Glomerular visceral epithelial cell (primary cell): Measurements from ENCODE around the gene SDCCAG8.
A peak's percentile ranks its signal among the peaks of the same experiment; 100 is the strongest.
"Not testable (repeated sequence)": the region's sequence is repeated elsewhere in the genome, so short reads cannot be mapped to it uniquely, and the experiment has no call there.

Source experiments
- DNase-seq: peaks from one replicate; pipeline ENCODE4 v3.0.0-alpha.2; 2016; ENCODE audit errors: extremely low spot score

Gene SDCCAG8

DNA sequence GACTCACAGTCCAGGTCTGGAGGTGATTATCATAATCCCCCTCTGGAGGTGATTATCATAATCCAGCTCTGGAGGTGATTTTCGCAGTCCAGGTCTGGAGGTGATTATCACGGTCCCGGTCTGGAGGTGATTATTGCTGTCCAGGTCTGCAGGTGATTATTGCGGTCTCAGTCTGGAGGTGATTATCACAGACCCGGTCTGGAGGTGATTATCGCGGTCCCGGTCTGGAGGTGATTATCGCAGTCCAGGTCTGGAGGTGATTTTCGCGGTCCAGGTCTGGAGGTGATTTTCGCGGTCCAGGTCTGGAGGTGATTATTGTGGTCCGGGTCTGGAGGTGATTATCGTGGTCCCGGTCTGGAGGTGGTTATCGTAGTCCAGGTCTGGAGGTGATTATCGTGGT is 76.6 kb downstream of the SDCCAG8 start:
- no peak for DNase-seq

GRCh38 chr1:243335292-243335691 is 79.5 kb downstream of the SDCCAG8 start:
- DNase-seq = no peak

- no peak for DNase-seq
Observed at GRCh38 chr1:243336163-243336562, 80.3 kb downstream of the SDCCAG8 start.

- not testable (repeated sequence) for DNase-seq
Observed at GRCh38 chr1:243338848-243339247, 83.0 kb downstream of the SDCCAG8 start.

DNA sequence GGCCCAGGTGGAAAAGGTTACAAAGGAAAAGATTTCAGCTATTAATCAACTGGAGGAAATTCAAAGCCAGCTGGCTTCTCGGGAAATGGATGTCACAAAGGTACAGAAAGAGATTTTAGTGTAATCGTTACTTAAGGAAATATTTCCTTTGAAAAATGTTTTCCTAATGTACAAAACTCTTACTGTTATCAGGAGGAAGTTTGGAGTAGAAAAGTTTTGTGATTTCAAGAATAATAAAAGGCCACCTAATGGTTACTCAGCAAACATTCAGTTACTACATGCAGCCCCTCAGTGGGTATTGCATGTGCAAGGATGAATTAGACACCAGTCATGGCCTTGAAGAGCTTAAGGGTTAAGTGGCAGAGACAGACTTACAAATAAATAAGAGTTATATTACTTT is 85.2 kb downstream of the SDCCAG8 start:
- DNase-seq = no peak

DNA sequence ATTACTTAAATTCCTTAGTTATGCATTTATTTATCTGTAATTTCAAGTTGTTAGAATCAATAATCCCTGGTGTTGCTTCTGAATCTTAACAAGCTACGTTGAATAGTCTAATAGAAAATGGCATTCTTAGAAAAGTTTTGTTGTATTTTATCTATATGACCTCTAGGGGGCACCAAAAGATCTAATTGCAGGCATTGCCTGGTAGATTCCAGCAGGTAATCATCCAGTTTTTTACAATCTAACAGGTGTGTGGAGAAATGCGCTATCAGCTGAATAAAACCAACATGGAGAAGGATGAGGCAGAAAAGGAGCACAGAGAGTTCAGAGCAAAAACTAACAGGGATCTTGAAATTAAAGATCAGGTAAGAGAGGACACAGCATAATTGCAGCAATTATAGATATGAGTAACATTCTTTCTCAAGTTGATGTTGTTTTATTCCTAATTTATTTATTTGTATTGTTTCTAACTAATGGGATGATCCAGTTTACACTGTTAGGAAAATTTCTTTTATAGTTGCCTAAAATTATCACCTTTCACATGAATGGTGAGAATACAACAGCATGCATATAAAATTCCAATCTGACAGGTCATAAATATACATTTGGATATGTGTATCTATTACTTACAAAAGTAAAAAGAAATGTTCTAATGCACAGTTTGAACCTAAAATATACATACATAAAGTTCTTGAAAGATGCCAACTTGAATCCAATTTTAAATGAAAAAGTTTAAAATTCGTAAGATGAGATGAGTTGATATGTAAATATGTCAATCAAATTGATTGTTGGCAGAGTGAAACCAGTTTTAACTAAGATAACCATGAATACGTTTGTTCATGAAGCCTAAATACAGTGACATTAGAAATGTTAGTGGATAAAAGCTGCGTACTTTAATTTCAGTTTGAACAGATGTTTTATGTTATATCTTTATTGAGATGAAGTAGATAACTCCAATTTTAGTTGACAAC is 88.4 kb downstream of the SDCCAG8 start:
- peak; percentile 38 for DNase-seq

DNA sequence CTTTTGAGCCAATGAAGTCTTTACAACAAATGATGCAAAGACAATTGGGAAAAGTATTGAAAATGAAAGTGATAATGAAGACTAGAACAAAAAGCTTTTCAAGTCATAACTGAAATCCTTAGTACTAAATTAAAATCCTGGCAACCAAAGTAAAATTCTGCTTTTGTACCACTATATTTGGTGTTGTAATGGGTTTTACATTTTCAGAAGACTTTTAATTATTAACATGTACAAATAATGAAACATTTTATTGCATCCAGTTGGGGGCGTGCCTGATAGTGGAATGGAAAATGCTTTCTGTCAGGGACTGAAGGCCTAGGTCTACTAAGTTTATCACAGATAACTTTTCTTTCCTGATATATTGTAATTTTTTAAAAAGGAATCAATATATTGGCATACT is 89.4 kb downstream of the SDCCAG8 start:
- DNase-seq = peak; percentile 26

GRCh38 chr1:243346016-243346415 is 90.2 kb downstream of the SDCCAG8 start:
- no peak for DNase-seq

GRCh38 chr1:243346468-243346867 is 90.6 kb downstream of the SDCCAG8 start:
- DNase-seq = no peak

DNA sequence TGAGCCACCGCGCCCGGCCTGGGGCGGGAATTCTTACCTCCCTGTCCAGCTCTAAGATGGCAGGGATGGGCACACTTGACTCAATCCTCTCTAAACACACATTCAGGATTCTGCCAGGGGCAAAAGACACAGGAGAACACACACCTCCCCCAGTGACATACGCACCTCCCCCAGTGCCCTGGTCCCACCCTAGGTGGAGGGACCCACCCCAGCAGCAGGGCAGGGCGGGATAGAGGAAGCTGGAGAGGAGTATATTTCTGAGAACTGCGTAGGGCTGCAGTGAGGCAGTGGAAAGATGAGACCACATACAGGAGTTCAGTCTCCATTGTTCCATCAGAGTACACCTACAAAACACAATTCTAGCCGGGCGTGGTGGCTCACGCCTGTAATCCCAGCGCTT is 92.5 kb downstream of the SDCCAG8 start:
- DNase-seq = no peak

- no peak for DNase-seq
Observed at GRCh38 chr1:243349128-243349527, 93.3 kb downstream of the SDCCAG8 start.

DNA sequence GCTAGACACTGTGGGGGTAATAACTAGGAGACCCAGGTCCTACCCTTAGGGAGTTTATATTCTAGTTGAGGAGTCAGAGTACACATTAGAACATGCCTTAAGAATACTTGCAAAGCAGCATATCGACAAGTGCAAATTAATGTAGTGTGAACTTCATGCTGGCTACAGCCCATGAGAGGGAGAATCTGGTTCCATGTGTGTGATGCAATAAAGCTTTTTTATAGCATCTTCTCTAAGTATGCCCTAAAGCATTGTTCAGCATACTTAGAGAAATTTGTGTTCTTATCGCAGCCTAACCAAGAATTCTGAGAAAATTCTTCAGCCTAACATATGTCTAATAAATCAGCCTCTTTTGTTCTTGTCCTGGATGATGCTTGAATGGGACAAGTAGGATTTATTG is 95.5 kb downstream of the SDCCAG8 start:
- no peak for DNase-seq

DNA sequence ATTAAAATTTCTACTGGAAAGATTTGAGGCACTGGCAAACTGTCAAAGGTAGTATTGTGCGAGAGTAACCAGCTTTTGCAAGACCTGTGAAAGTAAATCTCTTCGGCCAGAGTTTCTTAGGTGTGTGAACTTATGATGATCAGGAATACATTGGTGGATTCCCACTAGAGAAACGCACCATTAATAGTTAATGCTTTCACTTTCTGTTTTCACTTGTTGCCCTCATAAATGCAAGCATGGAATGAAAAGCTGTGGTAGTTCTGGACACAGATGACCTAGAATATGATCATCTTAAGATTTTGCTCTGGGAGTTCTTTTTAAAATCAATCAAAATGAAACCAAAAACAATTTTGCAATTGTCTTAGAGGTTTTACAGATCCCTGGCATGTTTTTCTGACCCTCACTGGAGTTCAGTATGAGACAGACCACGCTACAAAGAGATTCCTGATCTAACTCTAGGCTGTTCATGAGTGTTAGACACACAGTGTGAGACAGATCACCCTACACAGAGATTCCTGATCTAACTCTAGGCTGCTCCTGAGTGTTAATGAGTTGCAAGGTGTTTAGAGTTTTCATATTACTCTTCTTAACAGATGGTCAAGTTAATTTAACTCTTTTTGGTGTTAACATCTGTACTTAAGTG is 98.8 kb downstream of the SDCCAG8 start:
- DNase-seq = peak; percentile 12

DNA sequence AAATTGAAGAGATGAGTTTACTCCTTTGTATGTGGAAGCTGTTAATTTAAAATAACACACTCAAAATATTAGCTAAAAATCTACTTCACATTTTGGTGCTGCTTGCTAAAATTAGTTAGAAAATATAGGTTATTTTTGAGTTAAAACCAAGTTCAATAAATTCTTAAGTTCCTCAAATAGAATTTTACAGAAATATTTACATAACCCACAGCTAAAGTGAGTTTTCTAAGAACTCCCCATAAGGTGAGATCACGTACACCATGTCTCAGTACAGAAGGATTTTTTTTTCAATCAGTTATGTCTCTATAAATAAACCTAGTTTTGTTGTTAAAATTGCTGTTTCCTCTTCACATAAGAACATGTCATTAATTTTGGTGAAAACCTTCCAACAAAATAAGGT is 108.0 kb downstream of the SDCCAG8 start:
- no peak for DNase-seq

DNA sequence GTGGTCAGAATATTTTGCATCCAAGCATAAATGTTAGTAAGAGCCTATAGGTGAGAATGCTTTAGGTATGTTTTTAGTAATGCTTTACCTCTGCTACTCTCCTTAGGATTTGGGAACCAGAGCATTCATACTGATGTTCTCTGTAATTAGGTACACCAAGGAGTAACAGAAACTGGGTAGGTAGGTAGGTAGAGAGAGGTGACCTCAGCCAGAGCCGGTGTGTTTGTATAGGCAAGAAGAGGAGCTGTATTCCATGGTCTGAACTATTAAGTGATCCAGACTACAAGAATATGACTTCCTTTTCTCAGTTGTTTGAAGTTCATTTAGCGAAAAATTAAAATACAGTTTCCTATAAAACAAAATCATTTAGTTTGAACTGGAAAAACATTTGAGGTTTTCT is 108.5 kb downstream of the SDCCAG8 start:
- no peak for DNase-seq

DNA sequence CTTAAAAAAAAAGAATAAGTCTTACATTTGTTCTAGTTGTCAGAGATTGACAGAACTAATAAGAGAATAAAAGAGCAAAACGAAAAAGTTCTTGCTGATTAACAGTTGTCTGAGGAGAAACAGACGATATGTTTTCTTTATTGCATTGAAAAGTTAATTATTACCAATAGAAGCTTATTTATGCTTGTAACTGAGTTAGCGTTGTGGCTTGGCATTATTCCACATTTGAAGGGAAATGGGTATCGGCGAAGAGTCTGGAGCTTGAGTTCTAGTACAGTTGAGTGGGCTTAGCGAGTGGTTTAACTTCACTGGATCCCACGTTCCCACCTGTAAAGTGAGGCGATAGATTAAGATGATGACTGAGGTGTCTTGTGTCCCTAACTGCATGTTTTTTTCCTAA is 109.0 kb downstream of the SDCCAG8 start:
- DNase-seq = peak; percentile 56

DNA sequence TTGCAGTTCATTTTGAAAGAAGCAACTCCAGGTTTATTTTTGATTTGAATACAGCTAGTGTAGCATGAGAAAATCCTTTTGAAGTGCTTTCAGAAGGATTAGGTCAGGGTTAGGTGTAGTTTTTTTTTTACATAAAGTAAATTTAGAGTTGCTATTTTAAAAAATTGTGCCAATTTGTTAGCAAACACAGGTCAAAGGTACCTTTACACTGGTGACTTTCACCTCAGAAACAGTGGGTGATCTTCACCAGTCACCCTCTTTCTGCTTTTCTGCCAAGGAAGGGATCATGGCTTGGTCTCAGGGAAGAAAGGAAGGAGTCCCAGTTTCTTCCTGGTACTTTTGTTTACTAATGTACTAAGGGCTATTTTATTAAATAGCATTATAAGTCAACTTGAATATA is 111.5 kb downstream of the SDCCAG8 start:
- DNase-seq = no peak

- DNase-seq = no peak
Observed at GRCh38 chr1:243374412-243374811, 118.6 kb downstream of the SDCCAG8 start.

DNA sequence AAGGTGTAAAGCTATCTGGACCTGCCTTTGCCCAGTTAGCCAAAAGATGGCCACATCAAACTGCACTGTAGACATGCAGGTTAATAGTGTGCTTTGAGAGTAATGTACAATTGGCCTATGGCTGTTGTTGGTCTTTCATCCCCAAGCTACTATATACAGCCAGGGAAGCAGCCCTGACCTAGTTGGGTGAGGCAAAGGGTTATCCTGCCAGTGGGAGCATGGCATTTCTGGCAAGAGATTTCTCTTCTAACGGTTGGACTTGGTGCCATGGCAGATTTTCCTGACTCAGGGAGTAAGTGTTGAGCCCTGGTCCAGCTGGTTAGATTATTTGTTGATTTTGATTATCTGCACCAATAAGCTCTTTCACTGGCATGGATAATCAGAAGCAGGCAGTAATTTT is 119.8 kb downstream of the SDCCAG8 start:
- DNase-seq = no peak

DNA sequence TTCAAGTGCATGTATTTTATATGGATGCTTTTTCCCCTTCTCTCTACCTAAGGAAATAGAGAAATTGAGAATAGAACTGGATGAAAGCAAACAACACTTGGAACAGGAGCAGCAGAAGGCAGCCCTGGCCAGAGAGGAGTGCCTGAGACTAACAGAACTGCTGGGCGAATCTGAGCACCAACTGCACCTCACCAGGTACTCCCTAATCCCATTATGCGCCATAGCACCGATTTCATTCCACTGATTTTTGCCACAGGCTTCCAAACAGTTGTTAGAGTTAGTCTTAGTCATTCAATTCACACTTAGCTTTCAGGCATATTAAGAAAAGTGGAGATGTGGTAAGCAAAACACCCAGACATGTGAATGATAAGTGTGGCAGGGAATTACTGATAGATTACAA is 122.8 kb downstream of the SDCCAG8 start:
- DNase-seq = no peak

GRCh38 chr1:243379208-243379607 is 123.4 kb downstream of the SDCCAG8 start:
- no peak for DNase-seq

- no peak for DNase-seq
Observed at GRCh38 chr1:243379706-243380105, 123.9 kb downstream of the SDCCAG8 start.

- no peak for DNase-seq
Observed at GRCh38 chr1:243388276-243388675, 132.4 kb downstream of the SDCCAG8 start.
